CD8-positive, alpha-beta memory T cell (primary cell): ENCODE results near the gene FAM32A. TPM values are rescaled to one million over a fixed set of nuclear protein-coding genes. Genes with fewer than 3 reads are reported as not detected.
A peak's percentile ranks its signal among the peaks of the same experiment; 100 is the strongest.

Source experiments
- CTCF ChIA-PET: fragments of 350-600 bp; sonication (Branson Sonifier 250); formaldehyde crosslinking; loops from one replicate; lab custom pipeline; 2021; ENCODE audit warnings: antibody characterized with exemption; lab: Charles Lee
- POLR2A ChIA-PET: fragments of 350-600 bp; sonication (Branson Sonifier 250); formaldehyde crosslinking; loops from one replicate; lab custom pipeline; 2021; ENCODE audit warnings: antibody characterized with exemption; lab: Charles Lee
- DNase-seq, 5 donors: peaks; one replicate each; pipeline versions ENCODE4 v3.0.0 to v3.0.0-alpha.2; 2020 to 2022; ENCODE audit warnings: mixed read lengths in 1 of 5
- H3K27ac ChIP-seq: one replicate; pipeline ENCODE4 v1.7.0; 2013; ENCODE audit warnings: low read depth, mild to moderate bottlenecking, low read length, moderate library complexity
- H3K27me3 ChIP-seq: 2 replicates; pipeline ENCODE4 v1.7.0; 2013; ENCODE audit warnings: low read length, mild to moderate bottlenecking; ENCODE audit not compliant: insufficient read depth, poor library complexity, severe bottlenecking
- H3K36me3 ChIP-seq: 2 replicates; pipeline ENCODE4 v1.7.0; 2013; ENCODE audit warnings: mild to moderate bottlenecking, low read length, moderate library complexity; ENCODE audit not compliant: insufficient read depth
- H3K4me1 ChIP-seq: 2 replicates; pipeline ENCODE4 v1.7.0; 2013; ENCODE audit warnings: mild to moderate bottlenecking, low read length, moderate library complexity; ENCODE audit not compliant: insufficient read depth
- H3K4me3 ChIP-seq: 2 replicates; pipeline ENCODE4 v1.7.0; 2013; ENCODE audit warnings: mild to moderate bottlenecking, low read length
- H3K9me3 ChIP-seq: 2 replicates; pipeline ENCODE4 v1.7.0; 2013; ENCODE audit warnings: mild to moderate bottlenecking, low read length
- H3K27ac Mint-ChIP-seq, 8 donors: one replicate each; pipeline ENCODE4 v1.8.0; 2020 to 2021; ENCODE audit warnings: mixed read lengths in 8 of 8, mild to moderate bottlenecking in 6 of 8, inconsistent platforms in 3 of 8, moderate library complexity in 3 of 8
- H3K27me3 Mint-ChIP-seq, 2 donors: one replicate each; pipeline ENCODE4 v1.8.0; 2020 to 2021; ENCODE audit warnings: mixed read lengths in 2 of 2, mild to moderate bottlenecking in 1 of 2, moderate library complexity in 1 of 2
- H3K36me3 Mint-ChIP-seq, 3 donors: one replicate each; pipeline ENCODE4 v1.8.0; 2020 to 2021; ENCODE audit warnings: mixed read lengths in 3 of 3, inconsistent platforms in 1 of 3, mild to moderate bottlenecking in 1 of 3
- H3K4me1 Mint-ChIP-seq, 3 donors: one replicate each; pipeline ENCODE4 v1.8.0; 2020 to 2021; ENCODE audit warnings: mixed read lengths in 3 of 3, inconsistent platforms in 1 of 3, mild to moderate bottlenecking in 1 of 3
- H3K4me3 Mint-ChIP-seq, 7 donors: one replicate each; pipeline ENCODE4 v1.8.0; 2020 to 2021; ENCODE audit warnings: mixed read lengths in 7 of 7, mild to moderate bottlenecking in 6 of 7, moderate library complexity in 4 of 7, inconsistent platforms in 2 of 7
- H3K9me3 Mint-ChIP-seq, 5 donors: one replicate each; pipeline ENCODE4 v1.8.0; 2020 to 2022; ENCODE audit warnings: mixed read lengths in 5 of 5, mild to moderate bottlenecking in 3 of 5, moderate library complexity in 2 of 5, inconsistent platforms in 1 of 5
- polyA plus RNA-seq: library from polyadenylated mRNA; unstranded; fragments of 300-500 nt; fragmentation: Illumina TruSeq; gene quantifications from one replicate; pipeline ENCODE4 v1.2.3, GENCODE V29; 2021
- total RNA-seq, 2 experiments: library from RNA; stranded (reverse); gene quantifications; one replicate each; pipeline ENCODE4 v1.2.3, GENCODE V29; 2021

FAM32A gene
- total and polyA plus RNA-seq, 3 experiments from 2014 or later = 62.4 to 127 (median 68.3) TPM

GRCh38 chr19:16203256-16204004 lies 18.2 kb downstream of the FAM32A start:
- peak in 1 of 5 donors; percentile 30 for DNase-seq
- ChIA-PET POLR2A (no interaction called here), CTCF (no interaction called here)
- no peaks in the 10 kb centered on the region for H3K9me3 ChIP-seq
- peaks cover 24% of the 10 kb centered on the region for H3K36me3 ChIP-seq
- H3K27me3 ChIP-seq = no peaks in the 10 kb centered on the region
- peaks cover 35 to 58% (median 58%) of the 10 kb centered on the region in 3 donors for H3K4me1 Mint-ChIP-seq
- peaks cover 15% of the 10 kb centered on the region for H3K4me1 ChIP-seq
- H3K27ac Mint-ChIP-seq = peak overlapping the region in 2 of 8 donors; percentile 11 to 79
- no peak overlapping the region for H3K4me3 Mint-ChIP-seq
- no peak overlapping the region for H3K27ac ChIP-seq
- H3K27me3 Mint-ChIP-seq = no peaks in the 10 kb centered on the region
- no peaks in the 10 kb centered on the region for H3K9me3 Mint-ChIP-seq
- no peak overlapping the region for H3K4me3 ChIP-seq
- H3K36me3 Mint-ChIP-seq = peaks cover 0 to 78% (median 15%) of the 10 kb centered on the region in 3 donors

- H3K36me3 ChIP-seq = peaks cover 28% of the 10 kb centered on the region
- no peaks in the 10 kb centered on the region for H3K9me3 Mint-ChIP-seq
- peaks cover 11% of the 10 kb centered on the region for H3K4me1 ChIP-seq
- peak overlapping the region in 2 of 8 donors; percentile 11 to 79 for H3K27ac Mint-ChIP-seq
- no peak overlapping the region for H3K4me3 Mint-ChIP-seq
- H3K9me3 ChIP-seq = no peaks in the 10 kb centered on the region
- peaks cover 0 to 83% (median 15%) of the 10 kb centered on the region in 3 donors for H3K36me3 Mint-ChIP-seq
- no peak overlapping the region for H3K27ac ChIP-seq
- no peak overlapping the region for H3K4me3 ChIP-seq
- no peaks in the 10 kb centered on the region for H3K27me3 Mint-ChIP-seq
- DNase-seq = no peak
- POLR2A ChIA-PET = no interaction called here
- CTCF ChIA-PET = no interaction called here
- H3K27me3 ChIP-seq = no peaks in the 10 kb centered on the region
- H3K4me1 Mint-ChIP-seq = peaks cover 32 to 54% (median 54%) of the 10 kb centered on the region in 3 donors
These were observed 18.7 kb downstream of the FAM32A start for GRCh38 chr19:16204005-16204294.

- ChIA-PET POLR2A (no interaction called here), CTCF (no interaction called here)
- H3K4me1 ChIP-seq = peaks cover 7% of the 10 kb centered on the region
- peaks cover 43% of the 10 kb centered on the region for H3K36me3 ChIP-seq
- Mint-ChIP-seq H3K4me3 (no peak overlapping the region), H3K36me3 (peaks cover 0 to 87% (median 29%) of the 10 kb centered on the region in 3 donors), H3K4me1 (peaks cover 25 to 55% (median 47%) of the 10 kb centered on the region in 3 donors), H3K27ac (peak overlapping the region in 1 of 8 donors; percentile 43), H3K9me3 (no peaks in the 10 kb centered on the region), H3K27me3 (no peaks in the 10 kb centered on the region)
- H3K9me3 ChIP-seq = no peaks in the 10 kb centered on the region
- no peaks in the 10 kb centered on the region for H3K27me3 ChIP-seq
- no peak overlapping the region for H3K4me3 ChIP-seq
- DNase-seq = peak in 1 of 5 donors; percentile 28
- H3K27ac ChIP-seq = no peak overlapping the region
These were observed 20.2 kb downstream of the FAM32A start for GRCh38 chr19:16205205-16206045.

GRCh38 chr19:16206046-16206605 lies 20.9 kb downstream of the FAM32A start:
- Histone ChIP-seq H3K9me3 (no peaks in the 10 kb centered on the region), H3K4me1 (peaks cover 7% of the 10 kb centered on the region), H3K4me3 (no peak overlapping the region), H3K36me3 (peaks cover 43% of the 10 kb centered on the region), H3K27me3 (no peaks in the 10 kb centered on the region), H3K27ac (no peak overlapping the region)
- H3K36me3 Mint-ChIP-seq = peaks cover 0 to 86% (median 26%) of the 10 kb centered on the region in 3 donors
- CTCF ChIA-PET = no interaction called here
- no peak overlapping the region for H3K4me3 Mint-ChIP-seq
- POLR2A ChIA-PET = no interaction called here
- H3K27ac Mint-ChIP-seq = peak overlapping the region in 2 of 8 donors; percentile 52 to 66
- no peaks in the 10 kb centered on the region for H3K27me3 Mint-ChIP-seq
- DNase-seq = peak in 1 of 5 donors; percentile 29
- H3K9me3 Mint-ChIP-seq = no peaks in the 10 kb centered on the region
- peaks cover 22 to 54% (median 45%) of the 10 kb centered on the region in 3 donors for H3K4me1 Mint-ChIP-seq

GRCh38 chr19:16206637-16207036 lies 21.4 kb downstream of the FAM32A start:
- Histone ChIP-seq H3K4me3 (no peak overlapping the region), H3K4me1 (peaks cover 7% of the 10 kb centered on the region), H3K36me3 (peaks cover 43% of the 10 kb centered on the region), H3K9me3 (no peaks in the 10 kb centered on the region), H3K27ac (no peak overlapping the region), H3K27me3 (no peaks in the 10 kb centered on the region)
- POLR2A ChIA-PET = no interaction called here
- peak in 1 of 5 donors; percentile 23 for DNase-seq
- Mint-ChIP-seq H3K4me3 (no peak overlapping the region), H3K27ac (peak overlapping the region in 3 of 8 donors; percentile 56 to 87 (median 72)), H3K36me3 (peaks cover 0 to 88% (median 27%) of the 10 kb centered on the region in 3 donors), H3K27me3 (no peaks in the 10 kb centered on the region), H3K9me3 (no peaks in the 10 kb centered on the region), H3K4me1 (peaks cover 20 to 55% (median 46%) of the 10 kb centered on the region in 3 donors)
- CTCF ChIA-PET = no interaction called here

GRCh38 chr19:16207063-16207462 lies 21.9 kb downstream of the FAM32A start:
- no peak for DNase-seq
- peak overlapping the region in 2 of 8 donors; percentile 56 to 95 for H3K27ac Mint-ChIP-seq
- no peaks in the 10 kb centered on the region for H3K27me3 ChIP-seq
- no peak overlapping the region for H3K27ac ChIP-seq
- ChIA-PET POLR2A (no interaction called here), CTCF (interaction anchor here (0.6 kb wide), 1 partner anchor 25 kb away, joined by 3 read pairs; no protein-coding TSS in a partner anchor)
- no peaks in the 10 kb centered on the region for H3K9me3 Mint-ChIP-seq
- H3K9me3 ChIP-seq = no peaks in the 10 kb centered on the region
- H3K27me3 Mint-ChIP-seq = no peaks in the 10 kb centered on the region
- no peak overlapping the region for H3K4me3 ChIP-seq
- peaks cover 24 to 58% (median 48%) of the 10 kb centered on the region in 3 donors for H3K4me1 Mint-ChIP-seq
- peaks cover 43% of the 10 kb centered on the region for H3K36me3 ChIP-seq
- H3K4me3 Mint-ChIP-seq = no peak overlapping the region
- H3K4me1 ChIP-seq = peaks cover 10% of the 10 kb centered on the region
- H3K36me3 Mint-ChIP-seq = peaks cover 0 to 90% (median 31%) of the 10 kb centered on the region in 3 donors

GRCh38 chr19:16207490-16208025 lies 22.3 kb downstream of the FAM32A start:
- Histone ChIP-seq H3K27me3 (no peaks in the 10 kb centered on the region), H3K4me3 (no peak overlapping the region), H3K9me3 (no peaks in the 10 kb centered on the region), H3K27ac (no peak overlapping the region), H3K36me3 (peaks cover 43% of the 10 kb centered on the region), H3K4me1 (peaks cover 15% of the 10 kb centered on the region)
- Mint-ChIP-seq H3K9me3 (no peaks in the 10 kb centered on the region), H3K36me3 (peaks cover 0 to 91% (median 31%) of the 10 kb centered on the region in 3 donors), H3K4me1 (peaks cover 26 to 60% (median 49%) of the 10 kb centered on the region in 3 donors), H3K4me3 (no peak overlapping the region), H3K27ac (peak overlapping the region in 4 of 8 donors; percentile 65 to 95 (median 85)), H3K27me3 (no peaks in the 10 kb centered on the region)
- DNase-seq = no peak
- CTCF ChIA-PET = interaction anchor here (0.6 to 0.8 kb wide), 2 partner anchors 26 to 175 kb away, joined by 3 read pairs; no protein-coding TSS in a partner anchor
- POLR2A ChIA-PET = no interaction called here
